ENCODE data around the gene AXIN2.

AXIN2 gene

DNA sequence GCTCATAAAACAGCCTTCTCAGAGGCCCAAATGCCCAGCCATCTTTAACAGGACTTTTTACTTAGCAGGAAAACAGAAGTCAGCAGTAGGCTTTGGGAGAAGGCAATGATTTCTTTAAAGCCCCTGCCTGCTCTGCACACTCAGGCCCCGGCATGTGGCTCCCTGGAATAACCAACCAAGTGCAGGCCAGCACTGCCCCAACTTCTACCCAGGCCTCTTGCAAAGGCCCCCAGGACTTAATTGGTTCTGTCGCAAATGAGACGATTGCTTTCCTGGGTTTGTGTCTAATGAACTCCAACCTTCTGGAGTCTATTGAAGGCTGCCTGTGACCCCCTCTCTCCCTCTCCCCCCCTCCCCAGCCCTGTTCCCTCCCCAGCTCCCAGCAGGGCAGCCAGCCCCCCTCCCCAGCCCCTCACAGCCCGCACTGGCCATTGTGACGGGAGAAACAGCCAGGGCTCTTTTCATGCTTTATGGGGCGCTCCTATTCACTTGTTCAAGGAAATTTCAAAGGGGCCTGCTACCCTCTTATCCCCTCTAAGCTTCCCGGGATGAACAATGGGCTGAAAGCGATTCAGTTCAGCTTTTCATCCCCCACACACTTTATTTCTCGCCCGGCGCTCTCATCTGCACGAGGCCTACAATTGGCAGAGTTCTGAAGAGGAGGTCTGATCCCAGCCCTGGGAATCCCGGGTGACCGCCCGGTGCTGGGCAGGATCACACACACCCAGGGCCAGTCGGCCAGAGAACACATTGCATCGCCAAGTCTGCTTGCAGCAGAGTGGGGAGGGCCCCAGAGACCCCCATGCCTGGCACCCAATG, 15.5 kb downstream of the AXIN2 start:
- TF ChIP-seq, protein P1, sequence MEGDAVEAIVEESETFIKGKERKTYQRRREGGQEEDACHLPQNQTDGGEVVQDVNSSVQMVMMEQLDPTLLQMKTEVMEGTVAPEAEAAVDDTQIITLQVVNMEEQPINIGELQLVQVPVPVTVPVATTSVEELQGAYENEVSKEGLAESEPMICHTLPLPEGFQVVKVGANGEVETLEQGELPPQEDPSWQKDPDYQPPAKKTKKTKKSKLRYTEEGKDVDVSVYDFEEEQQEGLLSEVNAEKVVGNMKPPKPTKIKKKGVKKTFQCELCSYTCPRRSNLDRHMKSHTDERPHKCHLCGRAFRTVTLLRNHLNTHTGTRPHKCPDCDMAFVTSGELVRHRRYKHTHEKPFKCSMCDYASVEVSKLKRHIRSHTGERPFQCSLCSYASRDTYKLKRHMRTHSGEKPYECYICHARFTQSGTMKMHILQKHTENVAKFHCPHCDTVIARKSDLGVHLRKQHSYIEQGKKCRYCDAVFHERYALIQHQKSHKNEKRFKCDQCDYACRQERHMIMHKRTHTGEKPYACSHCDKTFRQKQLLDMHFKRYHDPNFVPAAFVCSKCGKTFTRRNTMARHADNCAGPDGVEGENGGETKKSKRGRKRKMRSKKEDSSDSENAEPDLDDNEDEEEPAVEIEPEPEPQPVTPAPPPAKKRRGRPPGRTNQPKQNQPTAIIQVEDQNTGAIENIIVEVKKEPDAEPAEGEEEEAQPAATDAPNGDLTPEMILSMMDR (IDR thresholded peaks at IDR 0.05; ENCODE audit: extremely low read depth, missing control alignments) = no peak
- DNase-seq (ENCODE audit: low spot score) = no peak

DNA sequence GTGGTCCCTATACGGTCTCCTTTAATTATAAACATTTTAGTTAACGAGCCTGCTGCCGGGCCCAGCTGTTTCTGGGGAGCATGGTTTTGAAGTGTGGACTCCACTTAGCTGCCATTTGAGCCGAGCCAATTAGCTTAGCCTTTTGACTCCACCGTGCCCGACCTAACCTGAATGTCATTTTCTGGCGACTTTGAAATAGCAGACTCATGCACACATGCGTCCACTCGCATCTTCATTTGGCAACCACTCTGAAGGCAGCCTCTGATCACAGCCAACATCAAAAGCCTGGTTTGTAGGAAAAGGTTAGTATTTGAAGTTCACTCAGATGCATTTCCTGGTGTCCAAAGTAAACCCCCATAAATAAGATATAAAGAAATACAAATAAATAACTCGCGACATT, 16.8 kb downstream of the AXIN2 start:
- no peak for DNase-seq (ENCODE audit: low spot score)
- TF ChIP-seq, protein P1 (IDR thresholded peaks at IDR 0.05; ENCODE audit: extremely low read depth, missing control alignments) = no peak

DNA sequence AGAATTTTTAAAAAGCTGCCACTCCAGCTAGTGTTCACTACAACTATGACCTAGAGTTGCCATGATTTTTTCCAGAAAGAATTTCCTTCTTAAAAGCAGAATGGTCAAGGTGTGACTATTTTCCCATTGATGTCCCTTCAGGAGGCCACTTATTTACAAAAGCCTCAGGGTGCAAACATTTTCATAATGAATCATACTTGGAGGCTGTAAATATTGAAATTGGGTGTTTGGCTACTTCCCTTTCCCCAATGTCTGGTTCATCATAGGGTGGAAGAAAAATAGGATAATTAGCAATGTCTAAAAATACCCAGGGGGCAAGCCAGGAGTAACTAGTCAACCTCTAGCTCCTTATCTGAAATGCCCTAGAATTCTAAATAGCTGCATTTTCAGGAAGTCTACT, 18.8 kb downstream of the AXIN2 start:
- TF ChIP-seq, protein P1 (IDR thresholded peaks at IDR 0.05; ENCODE audit: extremely low read depth, missing control alignments) = no peak
- no peak for DNase-seq (ENCODE audit: low spot score)

DNA sequence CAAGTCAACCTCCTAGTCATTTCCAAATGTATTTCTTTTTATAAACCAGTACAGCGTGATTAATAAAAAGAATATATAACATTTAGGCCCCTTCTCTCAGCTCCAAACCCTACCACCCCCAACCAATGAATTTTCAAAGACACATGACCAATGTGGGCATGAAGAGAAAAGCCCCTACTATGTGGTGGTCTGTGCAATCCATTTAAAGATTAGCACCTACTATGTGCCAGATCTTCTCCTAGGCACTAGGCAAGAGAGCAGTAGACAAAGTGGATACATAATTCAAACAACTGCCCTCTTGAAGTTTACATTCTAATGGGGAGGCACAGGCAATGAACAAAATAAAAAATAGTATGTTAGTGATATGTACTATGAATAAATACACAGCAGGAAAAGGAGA, 19.4 kb downstream of the AXIN2 start:
- TF ChIP-seq, protein P1 (IDR thresholded peaks at IDR 0.05; ENCODE audit: extremely low read depth, missing control alignments) = no peak
- DNase-seq (ENCODE audit: low spot score) = no peak

DNA sequence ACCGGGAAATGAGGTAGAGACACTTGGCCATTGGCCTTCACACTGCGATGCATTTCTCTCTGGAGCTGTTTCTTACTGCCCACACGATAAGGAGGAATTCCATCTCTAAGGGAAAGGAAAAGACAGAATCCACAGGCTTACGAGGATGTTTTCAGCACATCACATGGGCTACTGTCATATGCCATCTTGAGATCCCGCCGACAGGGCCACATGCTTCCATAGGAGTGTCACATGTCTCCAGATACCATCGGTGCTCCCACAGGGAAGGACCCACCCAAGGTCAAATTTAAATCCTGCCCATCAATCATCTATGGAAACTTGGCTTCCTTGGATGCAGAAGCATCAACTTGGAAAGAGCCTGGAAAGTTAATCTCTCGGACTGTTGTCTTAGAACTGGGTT, 20.0 kb downstream of the AXIN2 start:
- TF ChIP-seq, protein P1 (IDR thresholded peaks at IDR 0.05; ENCODE audit: extremely low read depth, missing control alignments) = no peak
- no peak for DNase-seq (ENCODE audit: low spot score)

DNA sequence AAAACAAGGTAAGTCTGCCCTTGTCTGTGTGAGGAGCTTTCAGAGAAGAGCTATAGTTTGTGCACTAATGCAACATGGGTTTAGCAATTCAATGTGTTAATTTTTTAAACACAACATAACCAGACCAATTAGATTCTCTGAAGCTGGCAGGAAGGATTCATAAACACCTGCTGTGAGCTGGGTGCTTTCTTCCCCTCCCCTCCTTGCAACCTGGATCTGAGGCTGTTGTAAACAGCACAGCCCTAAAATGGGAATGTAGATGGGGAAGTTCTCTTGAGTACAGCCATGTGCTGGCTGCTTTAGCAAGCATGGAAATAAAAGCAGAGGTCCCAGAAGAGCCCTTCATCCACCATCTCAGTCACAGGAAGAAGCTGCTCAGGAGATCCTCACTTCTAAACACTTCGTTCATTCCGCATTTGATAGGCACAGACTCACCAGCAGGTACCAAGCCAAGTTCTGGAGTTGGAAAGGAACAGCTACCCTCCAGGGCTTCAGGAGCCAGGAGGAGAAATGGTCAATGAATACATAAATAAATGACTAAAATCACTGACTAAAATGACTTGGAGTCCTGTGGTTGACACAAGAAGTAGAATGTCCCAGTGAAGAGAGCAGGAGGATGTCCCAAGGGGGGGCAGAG, 21.7 kb downstream of the AXIN2 start:
- DNase-seq (ENCODE audit: low spot score) = no peak
- TF ChIP-seq, protein P1 (IDR thresholded peaks at IDR 0.05; ENCODE audit: extremely low read depth, missing control alignments) = no peak
